DND-41 (cell line): ENCODE results near the gene ST7.

Experiments
- ATAC-seq: fragments of 200-7000 bp; cut with Tn5 transposase; 3 replicates; pipeline ENCODE4 v1.9.1; 2021; ENCODE audit warnings: low read depth; ENCODE audit not compliant: insufficient read depth
- DNase-seq: peaks from one replicate; pipeline ENCODE4 v3.0.0-alpha.2; 2020
- H2AFZ ChIP-seq: 2 replicates; pipeline ENCODE4 v1.6.0; 2012; ENCODE audit warnings: low read depth, low read length
- H3K27ac ChIP-seq: 2 replicates; pipeline ENCODE4 v1.5.1; 2012; ENCODE audit warnings: low read length, inconsistent platforms
- H3K27me3 ChIP-seq: fragments of 200-600 bp; sonication (generic); 2 replicates; pipeline ENCODE4 v1.6.0; 2012; ENCODE audit warnings: low read length, mild to moderate bottlenecking, inconsistent platforms; ENCODE audit not compliant: insufficient read depth, poor library complexity
- H3K36me3 ChIP-seq: 2 replicates; pipeline ENCODE4 v1.5.1; 2012; ENCODE audit warnings: low read length, inconsistent platforms; ENCODE audit not compliant: insufficient read depth
- H3K4me1 ChIP-seq: 2 replicates; pipeline ENCODE4 v1.5.1; 2012; ENCODE audit warnings: mild to moderate bottlenecking, low read length; ENCODE audit not compliant: insufficient read depth
- H3K4me2 ChIP-seq: 2 replicates; pipeline ENCODE4 v1.6.0; 2012; ENCODE audit warnings: mild to moderate bottlenecking, moderate library complexity, low read length, inconsistent platforms; ENCODE audit not compliant: insufficient read depth
- H3K4me3 ChIP-seq, 2 experiments: fragments of 200-600 bp in 1 of 2; shearing (Covaris generic) in 1 of 2; 2 replicates each; pipeline ENCODE4 v1.5.1; 2012 to 2016; ENCODE audit warnings: inconsistent platforms in 2 of 2, low read length in 2 of 2, mild to moderate bottlenecking in 2 of 2, low read depth in 1 of 2, moderate library complexity in 1 of 2
- H3K79me2 ChIP-seq: 2 replicates; pipeline ENCODE4 v1.6.0; 2012; ENCODE audit warnings: low read length, inconsistent platforms; ENCODE audit not compliant: insufficient read depth
- H3K9ac ChIP-seq: 2 replicates; pipeline ENCODE4 v1.6.0; 2012; ENCODE audit warnings: low read depth, mild to moderate bottlenecking, inconsistent platforms, low read length, moderate library complexity
- H3K9me3 ChIP-seq: 2 replicates; pipeline ENCODE4 v1.5.1; 2012; ENCODE audit warnings: low read length, moderate library complexity, mild to moderate bottlenecking, inconsistent platforms; ENCODE audit not compliant: insufficient read depth, severe bottlenecking
- H4K20me1 ChIP-seq: 2 replicates; pipeline ENCODE4 v1.6.0; 2012; ENCODE audit warnings: low read length; ENCODE audit not compliant: insufficient read depth
- EZH2 ChIP-seq: IDR thresholded peaks from 3 replicates; pipeline ENCODE4 v1.6.1; 2012; ENCODE audit warnings: borderline replicate concordance, low read depth, mild to moderate bottlenecking, moderate library complexity, low read length, inconsistent platforms; ENCODE audit not compliant: severe bottlenecking
- TF ChIP-seq, protein P1 (sequence below): IDR thresholded peaks from 2 replicates; pipeline ENCODE4 v1.5.1; 2012; ENCODE audit warnings: borderline replicate concordance, low read length, moderate library complexity, mild to moderate bottlenecking; ENCODE audit not compliant: poor library complexity, severe bottlenecking; ENCODE audit errors: extremely low read depth

The ST7 gene

DNA sequence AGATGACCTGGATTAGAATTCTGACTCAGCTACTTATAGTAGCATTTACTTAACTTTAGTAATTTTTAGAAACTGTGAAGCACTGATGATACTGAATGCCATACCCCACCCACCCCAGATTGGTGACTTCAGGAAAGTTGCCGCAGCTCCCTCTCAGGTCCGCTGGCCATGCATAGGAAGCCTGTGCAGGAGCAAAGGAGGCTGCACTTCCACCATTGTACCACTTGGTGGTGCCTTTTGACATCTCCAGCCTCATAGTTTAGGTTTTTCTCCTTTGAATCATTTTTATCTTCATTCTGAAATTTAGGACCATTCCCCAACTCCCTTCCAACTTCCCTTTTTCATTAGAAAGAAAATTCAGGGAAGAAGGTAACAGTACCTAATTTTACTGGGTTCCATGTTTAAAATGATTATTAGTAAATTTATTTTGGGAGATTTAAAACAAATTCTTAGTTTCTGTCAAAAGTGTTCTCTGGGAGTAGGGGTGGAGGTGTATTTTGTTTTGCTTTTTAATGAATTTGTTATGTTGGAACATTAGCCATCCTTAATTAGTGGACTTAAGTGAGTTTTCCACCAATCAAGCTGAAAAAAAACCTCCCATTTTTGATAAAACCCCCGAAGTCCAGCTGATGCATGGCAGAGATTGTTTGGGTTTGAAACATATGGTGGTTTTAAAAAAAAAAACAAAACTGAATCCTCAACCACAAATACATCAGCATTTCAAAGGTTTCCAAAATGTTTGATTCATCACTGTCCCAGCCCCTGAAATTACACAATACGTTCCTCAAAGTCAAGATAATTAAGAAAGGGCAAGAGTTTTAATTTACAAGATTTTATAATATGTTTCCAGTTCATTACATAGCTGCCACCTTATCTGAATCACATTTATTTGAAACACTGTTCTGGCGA is 259.9 kb downstream of the ST7 start:
- H2AFZ ChIP-seq: no peak overlapping the region
- DNase-seq (peak; percentile 65), ATAC-seq (peak; percentile 85)
- TF ChIP-seq, protein P1, sequence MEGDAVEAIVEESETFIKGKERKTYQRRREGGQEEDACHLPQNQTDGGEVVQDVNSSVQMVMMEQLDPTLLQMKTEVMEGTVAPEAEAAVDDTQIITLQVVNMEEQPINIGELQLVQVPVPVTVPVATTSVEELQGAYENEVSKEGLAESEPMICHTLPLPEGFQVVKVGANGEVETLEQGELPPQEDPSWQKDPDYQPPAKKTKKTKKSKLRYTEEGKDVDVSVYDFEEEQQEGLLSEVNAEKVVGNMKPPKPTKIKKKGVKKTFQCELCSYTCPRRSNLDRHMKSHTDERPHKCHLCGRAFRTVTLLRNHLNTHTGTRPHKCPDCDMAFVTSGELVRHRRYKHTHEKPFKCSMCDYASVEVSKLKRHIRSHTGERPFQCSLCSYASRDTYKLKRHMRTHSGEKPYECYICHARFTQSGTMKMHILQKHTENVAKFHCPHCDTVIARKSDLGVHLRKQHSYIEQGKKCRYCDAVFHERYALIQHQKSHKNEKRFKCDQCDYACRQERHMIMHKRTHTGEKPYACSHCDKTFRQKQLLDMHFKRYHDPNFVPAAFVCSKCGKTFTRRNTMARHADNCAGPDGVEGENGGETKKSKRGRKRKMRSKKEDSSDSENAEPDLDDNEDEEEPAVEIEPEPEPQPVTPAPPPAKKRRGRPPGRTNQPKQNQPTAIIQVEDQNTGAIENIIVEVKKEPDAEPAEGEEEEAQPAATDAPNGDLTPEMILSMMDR: peak; percentile 95
- no peak for TF ChIP-seq EZH2
- H3K27me3 ChIP-seq: peaks cover 12% of the 10 kb centered on the region
- H3K79me2 ChIP-seq: no peaks in the 10 kb centered on the region
- no peak overlapping the region for H3K4me3 ChIP-seq
- no peak overlapping the region for H3K9ac ChIP-seq
- H3K4me2 ChIP-seq: no peak overlapping the region
- no peak overlapping the region for H3K27ac ChIP-seq
- no peaks in the 10 kb centered on the region; the same call in 1 of the 2 replicates for H3K4me1 ChIP-seq
- H4K20me1 ChIP-seq: no peaks in the 10 kb centered on the region
- no peaks in the 10 kb centered on the region for H3K9me3 ChIP-seq
- no peaks in the 10 kb centered on the region for H3K36me3 ChIP-seq

DNA sequence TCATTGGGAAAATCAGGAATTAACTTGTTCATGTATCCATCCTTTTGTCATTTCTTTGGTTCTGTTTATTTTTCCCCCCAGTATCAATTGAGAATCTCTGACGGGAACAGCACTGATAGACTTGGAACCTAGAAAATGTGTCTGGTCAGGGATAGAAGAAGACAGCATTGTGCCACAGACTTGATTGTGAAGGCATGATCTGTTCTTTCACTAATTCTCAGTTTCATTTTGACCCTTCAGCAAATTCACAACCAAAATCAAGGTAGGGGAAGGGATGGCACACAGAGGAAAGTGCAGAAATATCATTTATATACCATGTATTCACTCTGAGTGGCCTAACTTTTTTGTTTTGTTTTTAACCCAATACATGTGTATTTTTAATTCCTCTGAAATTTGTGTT is 262.7 kb downstream of the ST7 start:
- no peak overlapping the region for H3K9ac ChIP-seq
- H3K4me1 ChIP-seq: no peaks in the 10 kb centered on the region; the same call in 1 of the 2 replicates
- H3K79me2 ChIP-seq: no peaks in the 10 kb centered on the region
- no peak overlapping the region for H3K27ac ChIP-seq
- TF ChIP-seq EZH2: no peak
- TF ChIP-seq, protein P1: no peak
- DNase-seq (no peak), ATAC-seq (no peak)
- no peaks in the 10 kb centered on the region for H3K36me3 ChIP-seq
- no peak overlapping the region for H3K4me3 ChIP-seq
- no peaks in the 10 kb centered on the region for H3K9me3 ChIP-seq
- H2AFZ ChIP-seq: no peak overlapping the region
- peaks cover 24% of the 10 kb centered on the region for H3K27me3 ChIP-seq
- no peaks in the 10 kb centered on the region for H4K20me1 ChIP-seq
- no peak overlapping the region for H3K4me2 ChIP-seq

DNA sequence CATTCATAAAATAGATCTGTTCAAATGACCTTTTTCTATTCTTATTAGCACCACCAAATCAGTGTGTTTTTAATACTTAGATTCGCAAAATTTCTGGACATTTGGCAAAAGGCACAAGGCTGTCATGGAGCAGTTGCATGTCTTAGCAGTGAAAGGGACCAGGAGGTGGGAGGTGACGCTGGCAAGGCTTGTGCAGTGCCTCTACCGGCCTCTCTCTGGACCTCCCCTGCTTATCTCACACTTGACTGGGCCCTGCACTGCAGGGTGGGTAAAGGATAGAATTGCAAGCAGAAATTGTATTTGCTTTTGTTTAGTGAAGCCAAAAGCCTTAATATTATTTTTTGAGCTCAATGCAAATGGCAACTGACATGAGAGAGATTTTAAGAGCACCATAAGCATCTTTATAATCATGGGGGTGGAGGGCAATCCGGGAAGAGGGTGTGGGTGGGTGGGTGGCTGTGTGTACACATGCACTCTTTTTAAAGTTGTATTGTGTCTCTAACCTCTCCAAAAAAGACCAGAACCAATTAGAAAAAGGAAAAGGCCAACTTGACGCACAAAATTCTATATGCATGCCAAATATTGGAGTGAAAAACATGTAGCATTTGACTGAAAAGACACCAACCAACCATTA is 263.3 kb downstream of the ST7 start:
- Histone ChIP-seq H3K4me3 (no peak overlapping the region), H3K27me3 (peaks cover 26% of the 10 kb centered on the region), H4K20me1 (no peaks in the 10 kb centered on the region), H3K27ac (no peak overlapping the region), H3K79me2 (no peaks in the 10 kb centered on the region), H3K9me3 (no peaks in the 10 kb centered on the region), H2AFZ (no peak overlapping the region), H3K36me3 (no peaks in the 10 kb centered on the region), H3K9ac (no peak overlapping the region), H3K4me2 (no peak overlapping the region), H3K4me1 (no peaks in the 10 kb centered on the region; the same call in 1 of the 2 replicates)
- DNase-seq: no peak
- no peak for ATAC-seq
- no peak for TF ChIP-seq EZH2
- TF ChIP-seq, protein P1: no peak
